ENCODE data around the gene SIVA1. TPM values are rescaled to one million over a fixed set of nuclear protein-coding genes. Genes with fewer than 3 reads are reported as not detected.

SIVA1 gene
- polyA plus RNA-seq, 1 donor from 2014 or later: 195 TPM

- H3K36me3 Mint-ChIP-seq: peaks cover 5% of the 10 kb centered on the region
- no peaks in the 10 kb centered on the region for H3K9me3 Mint-ChIP-seq
- peaks cover 0 to 4% (median 1%) of the 10 kb centered on the region in 3 donors for H3K4me1 Mint-ChIP-seq
- H3K27ac Mint-ChIP-seq: no peak overlapping the region
- H3K4me3 Mint-ChIP-seq: no peak overlapping the region
- no peaks in the 10 kb centered on the region for H3K27me3 Mint-ChIP-seq
Observed at GRCh38 chr14:104766256-104766862, 13.4 kb downstream of the SIVA1 start.

GRCh38 chr14:104766863-104767633 is 14.1 kb downstream of the SIVA1 start:
- Mint-ChIP-seq H3K9me3 (no peaks in the 10 kb centered on the region), H3K27me3 (no peaks in the 10 kb centered on the region), H3K27ac (no peak overlapping the region), H3K4me1 (peaks cover 0 to 4% (median 1%) of the 10 kb centered on the region in 3 donors), H3K4me3 (no peak overlapping the region), H3K36me3 (peaks cover 5% of the 10 kb centered on the region)

- Mint-ChIP-seq H3K4me3 (no peak overlapping the region), H3K27me3 (no peaks in the 10 kb centered on the region), H3K27ac (no peak overlapping the region), H3K4me1 (peaks cover 0 to 4% (median 1%) of the 10 kb centered on the region in 3 donors), H3K36me3 (peaks cover 5% of the 10 kb centered on the region), H3K9me3 (no peaks in the 10 kb centered on the region)
Observed at GRCh38 chr14:104767634-104767918, 14.6 kb downstream of the SIVA1 start.

- Mint-ChIP-seq H3K4me1 (peaks cover 0 to 4% (median 0%) of the 10 kb centered on the region in 3 donors), H3K27me3 (no peaks in the 10 kb centered on the region), H3K4me3 (peak overlapping the region in 1 of 4 donors; percentile 47), H3K9me3 (no peaks in the 10 kb centered on the region), H3K27ac (peak overlapping the region in 1 of 3 donors; percentile 76), H3K36me3 (peaks cover 5% of the 10 kb centered on the region)
Observed at GRCh38 chr14:104768437-104769323, 15.7 kb downstream of the SIVA1 start.

GRCh38 chr14:104769324-104770071 is 16.6 kb downstream of the SIVA1 start:
- Mint-ChIP-seq H3K4me1 (peaks cover 0 to 4% (median 0%) of the 10 kb centered on the region in 3 donors), H3K36me3 (peaks cover 5% of the 10 kb centered on the region), H3K9me3 (no peaks in the 10 kb centered on the region), H3K27me3 (no peaks in the 10 kb centered on the region), H3K4me3 (peak overlapping the region in 1 of 4 donors; percentile 47), H3K27ac (no peak overlapping the region)

- H3K27ac Mint-ChIP-seq: no peak overlapping the region
Observed at GRCh38 chr14:104770072-104770579, 17.2 kb downstream of the SIVA1 start.

GRCh38 chr14:104770851-104771272 is 17.9 kb downstream of the SIVA1 start:
- H3K9me3 Mint-ChIP-seq: no peaks in the 10 kb centered on the region
- H3K4me3 Mint-ChIP-seq: no peak overlapping the region
- H3K4me1 Mint-ChIP-seq: peaks cover 0 to 1% (median 0%) of the 10 kb centered on the region in 3 donors
- no peak overlapping the region for H3K27ac Mint-ChIP-seq
- peaks cover 4% of the 10 kb centered on the region for H3K36me3 Mint-ChIP-seq
- no peaks in the 10 kb centered on the region for H3K27me3 Mint-ChIP-seq

More at GRCh38 chr14:104770072-104770579, 17.2 kb downstream of the SIVA1 start:
- H3K27me3 Mint-ChIP-seq: no peaks in the 10 kb centered on the region
- no peak overlapping the region for H3K4me3 Mint-ChIP-seq
- H3K4me1 Mint-ChIP-seq: peaks cover 0 to 4% (median 0%) of the 10 kb centered on the region in 3 donors
- H3K36me3 Mint-ChIP-seq: peaks cover 5% of the 10 kb centered on the region
- no peaks in the 10 kb centered on the region for H3K9me3 Mint-ChIP-seq

- H3K4me1 Mint-ChIP-seq: peaks cover 0 to 1% (median 0%) of the 10 kb centered on the region in 3 donors
- H3K36me3 Mint-ChIP-seq: peaks cover 4% of the 10 kb centered on the region
- H3K27ac Mint-ChIP-seq: no peak overlapping the region
- no peaks in the 10 kb centered on the region for H3K27me3 Mint-ChIP-seq
- H3K9me3 Mint-ChIP-seq: no peaks in the 10 kb centered on the region
- no peak overlapping the region for H3K4me3 Mint-ChIP-seq
Observed at GRCh38 chr14:104771374-104771773, 18.4 kb downstream of the SIVA1 start.

GRCh38 chr14:104771918-104772706 is 19.2 kb downstream of the SIVA1 start:
- peak overlapping the region in 1 of 4 donors; percentile 33 for H3K4me3 Mint-ChIP-seq
- H3K9me3 Mint-ChIP-seq: no peaks in the 10 kb centered on the region
- peaks cover 0 to 1% (median 0%) of the 10 kb centered on the region in 3 donors for H3K4me1 Mint-ChIP-seq
- H3K36me3 Mint-ChIP-seq: peaks cover 4% of the 10 kb centered on the region
- no peak overlapping the region for H3K27ac Mint-ChIP-seq
- no peaks in the 10 kb centered on the region for H3K27me3 Mint-ChIP-seq

- H3K4me1 Mint-ChIP-seq: peaks cover 0 to 1% (median 0%) of the 10 kb centered on the region in 3 donors
- H3K36me3 Mint-ChIP-seq: peaks cover 4% of the 10 kb centered on the region
- no peaks in the 10 kb centered on the region for H3K9me3 Mint-ChIP-seq
- H3K4me3 Mint-ChIP-seq: no peak overlapping the region
- H3K27me3 Mint-ChIP-seq: no peaks in the 10 kb centered on the region
- no peak overlapping the region for H3K27ac Mint-ChIP-seq
Observed at GRCh38 chr14:104772707-104773504, 20.0 kb downstream of the SIVA1 start.

GRCh38 chr14:104773505-104774452 is 20.8 kb downstream of the SIVA1 start:
- Mint-ChIP-seq H3K36me3 (peaks cover 4% of the 10 kb centered on the region), H3K9me3 (no peaks in the 10 kb centered on the region), H3K27ac (no peak overlapping the region), H3K4me3 (peak overlapping the region in 1 of 4 donors; percentile 60), H3K4me1 (peaks cover 0 to 1% (median 0%) of the 10 kb centered on the region in 3 donors), H3K27me3 (no peaks in the 10 kb centered on the region)

- no peak overlapping the region for H3K27ac Mint-ChIP-seq
- H3K4me3 Mint-ChIP-seq: no peak overlapping the region
- H3K36me3 Mint-ChIP-seq: peaks cover 4% of the 10 kb centered on the region
- H3K27me3 Mint-ChIP-seq: no peaks in the 10 kb centered on the region
- H3K9me3 Mint-ChIP-seq: no peaks in the 10 kb centered on the region
- peaks cover 0 to 1% (median 0%) of the 10 kb centered on the region in 3 donors for H3K4me1 Mint-ChIP-seq
Observed at GRCh38 chr14:104774453-104775072, 21.6 kb downstream of the SIVA1 start.

Measured in IgD-negative memory B cell (primary cell).